Esophagus muscularis mucosa (tissue), 3 donors: ENCODE data around the gene PAQR5.
"Not testable (repeated sequence)": the region's sequence is repeated elsewhere in the genome, so short reads cannot be mapped to it uniquely, and the experiment has no call there.

Source experiments
- POLR2A ChIP-seq: fragments of 450-650 bp; IDR thresholded peaks from one replicate; pipeline ENCODE4 v1.6.1; 2017; ENCODE audit warnings: antibody characterized with exemption, moderate library complexity, mild to moderate bottlenecking, low read depth
- TF ChIP-seq, protein P1 (sequence below), 3 experiments: fragments of 200-600 bp in 2 of 3; fragments of 450-650 bp in 1 of 3; sonication (generic) in 2 of 3; IDR thresholded peaks; one replicate each; pipeline ENCODE4 v1.5.1; 2017 to 2019; ENCODE audit warnings: antibody characterized with exemption in 3 of 3, mild to moderate bottlenecking in 2 of 3, moderate library complexity in 1 of 3

DNA sequence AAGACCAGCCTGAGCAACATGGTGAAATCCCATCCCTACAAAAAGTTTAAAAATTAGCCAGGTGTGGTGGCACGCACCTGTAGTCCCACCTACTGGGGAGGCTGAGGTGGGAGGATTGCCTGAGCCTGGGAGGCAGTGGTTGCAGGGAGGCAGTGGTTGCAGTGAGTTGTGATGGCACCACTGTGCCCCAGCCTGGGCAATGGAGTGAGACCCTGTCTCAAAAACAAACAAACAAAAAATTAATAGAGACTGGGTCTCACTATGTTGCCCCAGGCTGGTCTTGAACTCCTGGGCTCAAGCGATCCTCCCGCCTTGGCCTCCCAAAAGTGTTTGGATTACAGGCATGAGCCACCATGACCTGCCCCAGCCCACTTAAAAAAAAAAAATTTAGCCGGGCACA, 151.5 kb downstream of the PAQR5 start:
- TF ChIP-seq, protein P1, sequence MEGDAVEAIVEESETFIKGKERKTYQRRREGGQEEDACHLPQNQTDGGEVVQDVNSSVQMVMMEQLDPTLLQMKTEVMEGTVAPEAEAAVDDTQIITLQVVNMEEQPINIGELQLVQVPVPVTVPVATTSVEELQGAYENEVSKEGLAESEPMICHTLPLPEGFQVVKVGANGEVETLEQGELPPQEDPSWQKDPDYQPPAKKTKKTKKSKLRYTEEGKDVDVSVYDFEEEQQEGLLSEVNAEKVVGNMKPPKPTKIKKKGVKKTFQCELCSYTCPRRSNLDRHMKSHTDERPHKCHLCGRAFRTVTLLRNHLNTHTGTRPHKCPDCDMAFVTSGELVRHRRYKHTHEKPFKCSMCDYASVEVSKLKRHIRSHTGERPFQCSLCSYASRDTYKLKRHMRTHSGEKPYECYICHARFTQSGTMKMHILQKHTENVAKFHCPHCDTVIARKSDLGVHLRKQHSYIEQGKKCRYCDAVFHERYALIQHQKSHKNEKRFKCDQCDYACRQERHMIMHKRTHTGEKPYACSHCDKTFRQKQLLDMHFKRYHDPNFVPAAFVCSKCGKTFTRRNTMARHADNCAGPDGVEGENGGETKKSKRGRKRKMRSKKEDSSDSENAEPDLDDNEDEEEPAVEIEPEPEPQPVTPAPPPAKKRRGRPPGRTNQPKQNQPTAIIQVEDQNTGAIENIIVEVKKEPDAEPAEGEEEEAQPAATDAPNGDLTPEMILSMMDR (IDR thresholded peaks at IDR 0.05), result not testable (repeated sequence)
- not testable (repeated sequence) for TF ChIP-seq POLR2A
